A549 (cell line): ENCODE data around the gene TRMT1. TPM values are rescaled to one million over a fixed set of nuclear protein-coding genes. Genes with fewer than 3 reads are reported as not detected.

Experiments used
- ATAC-seq, 2 experiments: fragments of 200-7000 bp in 1 of 2; fragments of >200 bp in 1 of 2; cut with Nextera tagmentation in 1 of 2; cut with Tn5 transposase in 1 of 2; 3 replicates each; pipeline versions ENCODE4 v1.8.0 to v1.9.1; 2018 to 2020; ENCODE audit warnings: mild to moderate bottlenecking in 1 of 2, moderate library complexity in 1 of 2
- CTCF ChIA-PET: fragments of 300-600 bp; sonication (Branson Sonifier 250); formaldehyde crosslinking; extraction: SDS; loops from one replicate; lab custom pipeline; 2021; ENCODE audit warnings: antibody characterized with exemption, inconsistent platforms; lab: Yijun Ruan, JAX
- POLR2A ChIA-PET: fragments of 350-600 bp; formaldehyde crosslinking; extraction: SDS; loops from one replicate; lab custom pipeline; 2021; ENCODE audit warnings: antibody characterized with exemption, inconsistent platforms; lab: Yijun Ruan, JAX
- DNase-seq, 2 experiments: peaks; one replicate each; pipeline versions ENCODE4 v3.0.0 to v3.0.0-alpha.2; 2011 to 2016; ENCODE audit warnings: low read depth in 1 of 2, low spot score in 1 of 2
- FAIRE-seq: peaks from 2 replicates; lab custom pipeline; 2011; peaks lifted over from hg19 to GRCh38; lab: Jason Lieb, UNC
- H3K27ac ChIP-seq, 2 experiments: fragments of >200 bp; sonication (Bioruptor Twin); formaldehyde crosslinking; 3 replicates each; pipeline ENCODE4 v1.5.1; 2016 to 2017
- H3K4me1 ChIP-seq: fragments of >200 bp; sonication (Bioruptor Twin); formaldehyde crosslinking; 3 replicates; pipeline ENCODE4 v1.6.1; 2016
- H3K4me2 ChIP-seq: fragments of >200 bp; sonication (Bioruptor Twin); formaldehyde crosslinking; 3 replicates; pipeline ENCODE4 v1.6.1; 2016
- H3K4me3 ChIP-seq: fragments of >200 bp; sonication (Bioruptor Twin); formaldehyde crosslinking; 3 replicates; pipeline ENCODE4 v1.5.1; 2016
- H3K9me3 ChIP-seq: fragments of >200 bp; sonication (Bioruptor Twin); formaldehyde crosslinking; 3 replicates; pipeline ENCODE4 v1.6.1; 2016
- ATOH8 ChIP-seq: fragments of 250-450 bp; sonication (Bioruptor Pico); IDR thresholded peaks from 2 replicates; pipeline ENCODE4 v1.5.0; 2020; ENCODE audit warnings: low read depth, mild to moderate bottlenecking, moderate library complexity
- CBX8 ChIP-seq: fragments of 200-600 bp; sonication (generic); IDR thresholded peaks from 2 replicates; pipeline ENCODE4 v1.6.1; 2016
- CEBPB ChIP-seq, 2 experiments: fragments of >200 bp in 1 of 2; sonication (Bioruptor Twin) in 1 of 2; formaldehyde crosslinking in 1 of 2; IDR thresholded peaks; 2 replicates each; pipeline ENCODE4 v1.6.1; 2012 to 2016
- CTCF ChIP-seq: fragments of >200 bp; sonication (Bioruptor Twin); formaldehyde crosslinking; IDR thresholded peaks from 3 replicates; pipeline ENCODE4 v1.5.1; 2016
- EHF ChIP-seq: fragments of 250-450 bp; sonication (Bioruptor Pico); IDR thresholded peaks from 2 replicates; pipeline ENCODE4 v1.5.0; 2020; ENCODE audit warnings: mild to moderate bottlenecking
- ESRRA ChIP-seq: fragments of 150-350 bp; IDR thresholded peaks from 2 replicates; pipeline ENCODE4 v1.6.1; 2014; ENCODE audit warnings: mild to moderate bottlenecking, low read length, borderline replicate concordance
- FOSL2 ChIP-seq, 2 experiments: fragments of 450-650 bp in 1 of 2; fragments of >200 bp in 1 of 2; sonication (Bioruptor Twin) in 1 of 2; formaldehyde crosslinking; IDR thresholded peaks; 2 replicates each; pipeline versions ENCODE4 v1.5.0 to v1.6.1; 2016 to 2020; ENCODE audit warnings: mild to moderate bottlenecking in 1 of 2, moderate library complexity in 1 of 2
- FOXS1 ChIP-seq: fragments of 250-450 bp; sonication (Bioruptor Pico); IDR thresholded peaks from 2 replicates; pipeline ENCODE4 v1.5.0; 2020; ENCODE audit warnings: mild to moderate bottlenecking, moderate library complexity
- HDAC2 ChIP-seq: fragments of 200-600 bp; sonication (generic); IDR thresholded peaks from 2 replicates; pipeline ENCODE4 v1.6.1; 2016
- HES2 ChIP-seq: fragments of >200 bp; sonication (Bioruptor Twin); formaldehyde crosslinking; IDR thresholded peaks from 2 replicates; pipeline ENCODE4 v1.6.1; 2016
- HOXB13 ChIP-seq: fragments of 250-450 bp; sonication (Bioruptor Pico); IDR thresholded peaks from 2 replicates; pipeline ENCODE4 v1.5.0; 2020; ENCODE audit warnings: low read depth, mild to moderate bottlenecking, moderate library complexity
- HOXB5 ChIP-seq: fragments of 250-450 bp; sonication (Bioruptor Pico); IDR thresholded peaks from 2 replicates; pipeline ENCODE4 v1.5.0; 2020; ENCODE audit warnings: mild to moderate bottlenecking, moderate library complexity
- JUN ChIP-seq, 2 experiments: fragments of >200 bp; sonication (Bioruptor Twin); formaldehyde crosslinking; IDR thresholded peaks; 2 replicates in 1 of 2; 3 replicates in 1 of 2; pipeline ENCODE4 v1.6.1; 2016 to 2017
- MAFK ChIP-seq: fragments of 450-650 bp; IDR thresholded peaks from 2 replicates; pipeline ENCODE4 v1.6.1; 2014; ENCODE audit not compliant: partially characterized antibody
- NFE2L2 ChIP-seq: fragments of 150-350 bp; conservative IDR thresholded peaks from 2 replicates; pipeline ENCODE4 v1.6.1; 2014; ENCODE audit warnings: low read length
- NR3C1 ChIP-seq: fragments of >200 bp; sonication (Bioruptor Twin); formaldehyde crosslinking; IDR thresholded peaks from 3 replicates; pipeline ENCODE4 v1.6.1; 2017
- POLR2A ChIP-seq: IDR thresholded peaks from 2 replicates; pipeline ENCODE4 v1.6.1; 2012; ENCODE audit warnings: mild to moderate bottlenecking, low read length
- POLR2AphosphoS2 ChIP-seq: conservative IDR thresholded peaks from 2 replicates; pipeline ENCODE4 v1.6.1; 2012; ENCODE audit warnings: low read length, improper control_type of control experiment, inconsistent platforms
- RAD21 ChIP-seq, 2 experiments: fragments of >200 bp in 1 of 2; sonication (Bioruptor Twin) in 1 of 2; formaldehyde crosslinking in 1 of 2; IDR thresholded peaks in 1 of 2; conservative IDR thresholded peaks in 1 of 2; 2 replicates in 1 of 2; 3 replicates in 1 of 2; pipeline ENCODE4 v1.6.1; 2012 to 2018; ENCODE audit warnings: inconsistent platforms in 1 of 2
- RCOR1 ChIP-seq: fragments of 150-350 bp; IDR thresholded peaks from 2 replicates; pipeline ENCODE4 v1.6.1; 2014; ENCODE audit warnings: antibody characterized with exemption, low read length, low read depth
- REST ChIP-seq: fragments of 200-600 bp; sonication (generic); IDR thresholded peaks from 2 replicates; pipeline ENCODE4 v1.6.1; 2016; ENCODE audit warnings: antibody characterized with exemption, mild to moderate bottlenecking, moderate library complexity
- TFCP2L1 ChIP-seq: fragments of 250-450 bp; sonication (Bioruptor Pico); IDR thresholded peaks from 2 replicates; pipeline ENCODE4 v1.5.0; 2021; ENCODE audit warnings: mild to moderate bottlenecking
- ZNF302 ChIP-seq: fragments of 250-450 bp; sonication (Bioruptor Pico); IDR thresholded peaks from 2 replicates; pipeline ENCODE4 v1.9.0; 2021; ENCODE audit warnings: inconsistent platforms, mild to moderate bottlenecking, moderate library complexity
- WGBS: methylation state at CpG from one replicate; pipeline ENCODE4 v1.1.6; 2017; ENCODE audit errors: missing lambda C conversion rate; 5-methylcytosine and 5-hydroxymethylcytosine counted together
- polyA plus RNA-seq, 4 experiments: library from polyadenylated mRNA; depleted of rRNA in 3 of 4; stranded (reverse); fragments of >200 nt; fragmentation: RNase III in 1 of 4; extraction: RNeasy Plus Mini Kit Qiagen cat#74134 plus additional on column Dnase treatment in 1 of 4; gene quantifications; 2 replicates in 3 of 4; 3 replicates in 1 of 4; pipeline ENCODE4 v1.2.3, GENCODE V29; 2011 to 2017

Gene TRMT1
- polyA plus RNA-seq, 2 of the 4 experiments (the other 2 are of a cell fraction): 18.2 to 29.8 TPM

- TF ChIP-seq HOXB13 (CRISPR knock-in tag) (no peak), RAD21 (conservative IDR thresholded peaks at IDR 0.05 in 1 of 2, IDR thresholded peaks at IDR 0.05 in 1 of 2) (peak in 1 of 2 experiments; percentile 39; a peak in 2 of 5 replicates), ESRRA (no peak), MAFK (no peak), EHF (CRISPR knock-in tag) (no peak), REST (no peak), POLR2A (no peak)
- Histone ChIP-seq H3K4me2 (no peak overlapping the region), H3K27ac (no peak overlapping the region), H3K4me3 (no peak overlapping the region), H3K4me1 (peaks cover 5% of the 10 kb centered on the region; the same call in 1 of the 3 replicates), H3K9me3 (no peaks in the 10 kb centered on the region)
- WGBS: 62% methylated on average over 6 of the region's 18 CpGs
- FAIRE-seq (no peak), ATAC-seq (peak in 1 of 2 experiments; percentile 34; a peak in 2 of 6 replicates), DNase-seq (peak in 1 of 2 experiments; percentile 24)
- ChIA-PET CTCF (interaction anchor here (0.9 to 3.3 kb wide), 5 partner anchors 15 to 162 kb away, joined by 3 to 15 read pairs (median 3); no protein-coding TSS in a partner anchor), POLR2A (interaction anchor here (1.0 kb wide), 1 partner anchor 52 kb away, joined by 6 read pairs; no protein-coding TSS in a partner anchor)
Measured at GRCh38 chr19:13100841-13101589, 15.5 kb downstream of the TRMT1 start.

GRCh38 chr19:13100031-13100588 is 16.4 kb downstream of the TRMT1 start:
- DNase-seq: peak in 1 of 2 experiments; percentile 19
- H3K4me1 ChIP-seq: peaks cover 14% of the 10 kb centered on the region; the same call in 2 of the 3 replicates
- CTCF ChIA-PET: interaction anchor here (1.3 to 3.3 kb wide), 4 partner anchors 14 to 163 kb away, joined by 3 to 15 read pairs (median 4); no protein-coding TSS in a partner anchor
- H3K4me2 ChIP-seq: no peak overlapping the region
- no peak for ATAC-seq
- no peaks in the 10 kb centered on the region for H3K9me3 ChIP-seq
- WGBS: 75% methylated on average over 5 of the region's 12 CpGs
- no peak overlapping the region for H3K27ac ChIP-seq
- POLR2A ChIA-PET: no interaction called here
- no peak for FAIRE-seq
- H3K4me3 ChIP-seq: no peak overlapping the region
- no peak for TF ChIP-seq RCOR1
- TF ChIP-seq CEBPB (IDR thresholded peaks at IDR 0.05): no peak
- no peak for TF ChIP-seq POLR2AphosphoS2
- no peak for TF ChIP-seq CTCF
- TF ChIP-seq ATOH8 (CRISPR knock-in tag): no peak
- TF ChIP-seq JUN (IDR thresholded peaks at IDR 0.05): no peak
- TF ChIP-seq HDAC2: no peak
- TF ChIP-seq NR3C1: no peak
- no peak for TF ChIP-seq CBX8
- no peak for TF ChIP-seq ESRRA
- TF ChIP-seq FOSL2 (IDR thresholded peaks at IDR 0.05): no peak
- no peak for TF ChIP-seq FOSL2 (CRISPR knock-in tag; IDR thresholded peaks at IDR 0.05)
- no peak for TF ChIP-seq FOXS1
- no peak for TF ChIP-seq HOXB5 (CRISPR knock-in tag)
- TF ChIP-seq TFCP2L1: no peak
- no peak for TF ChIP-seq NFE2L2
- no peak for TF ChIP-seq HES2
- no peak for TF ChIP-seq ZNF302 (CRISPR knock-in tag)
